NT2/D1 (cell line): ENCODE data around the gene GAL3ST3.
"Not testable (repeated sequence)": the region's sequence is repeated elsewhere in the genome, so short reads cannot be mapped to it uniquely, and the experiment has no call there.

Source experiments
- DNase-seq: peaks from one replicate; pipeline ENCODE4 v3.0.0-alpha.2; 2011; ENCODE audit warnings: low read depth, low spot score
- H3K27me3 ChIP-seq: 2 replicates; pipeline ENCODE4 v1.6.0; 2011; ENCODE audit warnings: mild to moderate bottlenecking; ENCODE audit not compliant: insufficient read length, insufficient read depth
- H3K36me3 ChIP-seq: 2 replicates; pipeline ENCODE4 v1.6.1; 2011; ENCODE audit warnings: mild to moderate bottlenecking, low read length, mixed read lengths; ENCODE audit not compliant: insufficient read depth, insufficient read length
- H3K4me1 ChIP-seq: 2 replicates; pipeline ENCODE4 v1.5.1; 2011; ENCODE audit not compliant: insufficient read depth, insufficient read length
- H3K4me3 ChIP-seq: 2 replicates; pipeline ENCODE4 v1.5.1; 2011; ENCODE audit warnings: low read depth; ENCODE audit not compliant: insufficient read length
- H3K9ac ChIP-seq: 2 replicates; pipeline ENCODE4 v1.6.0; 2011; ENCODE audit warnings: low read depth; ENCODE audit not compliant: insufficient read length
- H3K9me3 ChIP-seq: 2 replicates; pipeline ENCODE4 v1.5.1; 2011; ENCODE audit warnings: mild to moderate bottlenecking, low read length; ENCODE audit not compliant: insufficient read depth
- SUZ12 ChIP-seq: IDR thresholded peaks from 2 replicates; pipeline ENCODE4 v1.6.1; 2011; ENCODE audit not compliant: insufficient read length, insufficient read depth; ENCODE audit errors: extremely low read depth
- YY1 ChIP-seq: IDR thresholded peaks from 2 replicates; pipeline ENCODE4 v1.6.1; 2011; ENCODE audit not compliant: insufficient read length, insufficient read depth
- ZNF274 ChIP-seq: IDR thresholded peaks from 2 replicates; pipeline ENCODE4 v1.6.1; 2011; ENCODE audit warnings: mild to moderate bottlenecking, low read depth, low read length

The GAL3ST3 gene

DNA sequence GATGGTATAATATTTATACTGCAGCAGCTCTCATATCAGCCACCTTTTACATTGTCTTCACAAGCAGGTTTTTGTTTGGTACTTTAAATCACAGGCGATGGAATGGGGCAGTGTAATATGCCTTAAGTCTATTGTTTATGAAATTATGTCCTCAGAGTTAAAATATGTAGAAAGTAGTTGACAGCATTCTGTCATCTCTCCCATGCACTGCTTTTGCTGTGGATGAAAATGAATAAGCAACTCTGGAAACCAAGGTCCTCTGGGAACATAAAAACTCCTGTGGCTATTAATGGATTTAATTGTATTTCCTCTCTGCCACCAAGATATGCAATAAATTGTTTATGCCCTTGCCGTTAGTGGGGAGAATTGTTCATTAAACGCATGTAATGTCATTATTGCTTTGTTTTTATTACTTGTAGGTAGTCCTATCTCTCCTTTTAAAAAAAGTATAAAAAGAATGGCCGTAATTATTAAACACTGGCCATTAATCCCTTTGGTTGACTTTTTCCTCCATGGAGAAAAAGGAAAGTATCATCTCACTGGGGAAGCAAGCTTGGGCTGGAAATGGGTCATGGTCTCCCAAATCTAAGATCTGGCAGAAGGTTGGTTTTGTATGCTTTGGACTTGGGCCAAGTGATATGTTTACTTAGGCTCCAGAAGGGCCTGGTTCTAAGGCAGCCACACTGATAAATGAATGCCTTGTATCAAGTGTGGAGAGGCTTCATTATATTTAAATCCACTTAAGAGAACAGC lies 34.2 kb upstream of the GAL3ST3 start:
- H3K27me3 ChIP-seq = no peaks in the 10 kb centered on the region
- DNase-seq = no peak
- H3K9ac ChIP-seq = no peak overlapping the region
- H3K4me1 ChIP-seq = peaks cover 2% of the 10 kb centered on the region
- peaks cover 7% of the 10 kb centered on the region for H3K36me3 ChIP-seq
- no peak overlapping the region for H3K4me3 ChIP-seq
- no peak for TF ChIP-seq SUZ12
- TF ChIP-seq YY1 = no peak
- no peak for TF ChIP-seq ZNF274
- H3K9me3 ChIP-seq = no peaks in the 10 kb centered on the region

GRCh38 chr11:66081505-66081904 lies 32.5 kb upstream of the GAL3ST3 start:
- Histone ChIP-seq H3K9me3 (no peaks in the 10 kb centered on the region), H3K27me3 (no peaks in the 10 kb centered on the region), H3K9ac (no peak overlapping the region), H3K36me3 (peaks cover 7% of the 10 kb centered on the region), H3K4me1 (no peaks in the 10 kb centered on the region), H3K4me3 (no peak overlapping the region)
- no peak for DNase-seq
- TF ChIP-seq ZNF274 (no peak), SUZ12 (no peak), YY1 (no peak)

GRCh38 chr11:66080055-66080817 lies 31.3 kb upstream of the GAL3ST3 start:
- Histone ChIP-seq H3K4me1 (no peaks in the 10 kb centered on the region), H3K36me3 (peaks cover 7% of the 10 kb centered on the region), H3K27me3 (no peaks in the 10 kb centered on the region), H3K4me3 (no peak overlapping the region), H3K9me3 (no peaks in the 10 kb centered on the region), H3K9ac (no peak overlapping the region)
- no peak for TF ChIP-seq YY1
- TF ChIP-seq SUZ12 = no peak
- TF ChIP-seq ZNF274 = no peak
- DNase-seq = no peak

GRCh38 chr11:66078949-66079348 lies 30.0 kb upstream of the GAL3ST3 start:
- not testable (repeated sequence) for H3K4me1 ChIP-seq, H3K9ac ChIP-seq, DNase-seq, H3K27me3 ChIP-seq, H3K9me3 ChIP-seq, H3K4me3 ChIP-seq
- H3K36me3 ChIP-seq = peaks cover 14% of the 10 kb centered on the region

GRCh38 chr11:66077927-66078326 lies 29.0 kb upstream of the GAL3ST3 start:
- DNase-seq = no peak
- H3K36me3 ChIP-seq = peaks cover 21% of the 10 kb centered on the region
- H3K9me3 ChIP-seq = no peaks in the 10 kb centered on the region
- H3K4me3 ChIP-seq = no peak overlapping the region
- TF ChIP-seq YY1 (no peak), SUZ12 (no peak), ZNF274 (no peak)
- no peaks in the 10 kb centered on the region for H3K4me1 ChIP-seq
- H3K9ac ChIP-seq = no peak overlapping the region
- H3K27me3 ChIP-seq = no peaks in the 10 kb centered on the region

DNA sequence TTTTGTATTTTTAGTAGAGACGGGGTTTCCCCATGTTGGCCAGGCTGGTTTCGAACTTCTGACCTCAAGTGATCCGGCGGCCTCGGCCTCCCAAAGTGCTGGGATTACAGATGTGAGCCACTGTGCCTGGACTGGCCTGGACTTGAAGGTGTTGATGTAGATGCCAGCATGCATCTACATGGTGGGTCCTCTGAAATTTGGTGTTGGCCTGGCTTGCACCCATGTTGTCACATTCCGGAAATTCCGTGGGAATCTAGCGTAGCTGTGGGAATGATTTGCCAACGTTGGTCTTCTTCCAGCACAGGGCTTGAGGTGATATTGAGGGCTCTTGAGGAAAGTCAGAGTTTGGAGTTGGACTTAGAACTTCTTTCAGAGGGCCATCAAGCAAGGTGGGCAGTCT lies 27.6 kb upstream of the GAL3ST3 start:
- Histone ChIP-seq H3K4me3 (no peak overlapping the region), H3K27me3 (no peaks in the 10 kb centered on the region), H3K36me3 (peaks cover 26% of the 10 kb centered on the region), H3K9ac (no peak overlapping the region), H3K9me3 (no peaks in the 10 kb centered on the region), H3K4me1 (no peaks in the 10 kb centered on the region)
- DNase-seq = no peak
- TF ChIP-seq YY1 = no peak
- no peak for TF ChIP-seq SUZ12
- no peak for TF ChIP-seq ZNF274

GRCh38 chr11:66075273-66075672 lies 26.3 kb upstream of the GAL3ST3 start:
- Histone ChIP-seq H3K27me3 (no peaks in the 10 kb centered on the region), H3K9ac (no peak overlapping the region), H3K4me1 (no peaks in the 10 kb centered on the region), H3K36me3 (peaks cover 25% of the 10 kb centered on the region), H3K9me3 (no peaks in the 10 kb centered on the region), H3K4me3 (no peak overlapping the region)
- no peak for TF ChIP-seq YY1
- no peak for TF ChIP-seq ZNF274
- no peak for TF ChIP-seq SUZ12
- DNase-seq = no peak

DNA sequence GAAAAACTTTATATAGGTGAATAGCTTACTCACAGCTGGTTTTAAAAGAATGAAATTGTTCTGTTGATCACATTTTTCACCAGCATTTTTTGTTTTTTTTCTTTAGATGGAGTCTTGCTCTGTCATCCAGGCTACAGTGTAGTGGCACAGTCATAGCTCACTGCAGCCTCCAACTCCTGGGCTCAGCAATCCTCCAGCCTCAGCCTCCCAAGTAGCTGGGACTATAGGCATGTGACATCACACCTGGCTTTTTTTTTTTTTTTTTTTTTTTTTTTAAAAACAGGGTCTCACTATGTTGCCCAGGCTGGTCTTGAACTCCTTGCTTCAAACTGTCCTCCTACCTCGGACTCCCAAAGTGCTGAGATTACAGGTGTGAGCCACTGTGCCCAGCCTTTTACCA lies 24.7 kb upstream of the GAL3ST3 start:
- H3K4me3 ChIP-seq = no peak overlapping the region
- H3K36me3 ChIP-seq = peaks cover 29% of the 10 kb centered on the region
- no peak for DNase-seq
- H3K9me3 ChIP-seq = no peaks in the 10 kb centered on the region
- H3K27me3 ChIP-seq = no peaks in the 10 kb centered on the region
- no peak for TF ChIP-seq ZNF274
- TF ChIP-seq SUZ12 = no peak
- no peak for TF ChIP-seq YY1
- H3K9ac ChIP-seq = no peak overlapping the region
- H3K4me1 ChIP-seq = peaks cover 5% of the 10 kb centered on the region
